Posterior cingulate gyrus (tissue), 11 donors: ENCODE measurements around the gene FANCE.

Source experiments
- DNase-seq, 10 donors: peaks; one replicate each; pipeline versions ENCODE4 v3.0.0 to v3.0.0-alpha.2; 2020 to 2021; ENCODE audit warnings: mixed read lengths in 3 of 10
- intact Hi-C: fragments of 100-400 bp; cut with DNase I; formaldehyde crosslinking; loops from one replicate; pipeline ENCODE4 v1.15.1; 2023

Gene FANCE

GRCh38 chr6:35457907-35458306 is 5.8 kb downstream of the FANCE start:
- intact Hi-C loops: no loop called here
- no peak for DNase-seq

- intact Hi-C loops: no loop called here
- no peak for DNase-seq
These were observed 9.1 kb downstream of the FANCE start for GRCh38 chr6:35461270-35461669.

- DNase-seq: no peak
- intact Hi-C loops: no loop called here
These were observed 11.2 kb downstream of the FANCE start for GRCh38 chr6:35463292-35463691.

GRCh38 chr6:35465646-35466045 is 13.5 kb downstream of the FANCE start:
- DNase-seq: no peak
- intact Hi-C loops: loop anchor here (5.0 kb wide), 1 partner anchor 48 kb away; no protein-coding TSS in a partner anchor

- intact Hi-C loops: loop anchor here (1.0 to 5.0 kb wide), 4 partner anchors 51 to 268 kb away; partner anchors contain the start of genes ARMC12, PPARD and ZNF76
- peak; percentile 93 to 99 (median 96) for DNase-seq
These were observed 16.2 kb downstream of the FANCE start, which contains the start of gene RPL10A for GRCh38 chr6:35468181-35468979. TSS of gene RPL10A (plus strand) at chr6:35468401. CDS start at chr6:35468435, 34 bp downstream.

GRCh38 chr6:35468980-35469750 is 17.0 kb downstream of the FANCE start:
- intact Hi-C loops: loop anchor here (1.0 to 5.0 kb wide), 4 partner anchors 52 to 268 kb away; partner anchors contain the start of genes ARMC12, PPARD and ZNF76
- DNase-seq: peak in 1 of 10 donors; percentile 86

GRCh38 chr6:35469751-35470662 is 17.9 kb downstream of the FANCE start:
- no peak for DNase-seq
- intact Hi-C loops: loop anchor here (2.0 to 5.0 kb wide), 3 partner anchors 53 to 267 kb away; partner anchors contain the start of genes ARMC12 and ZNF76

- DNase-seq: no peak
- intact Hi-C loops: no loop called here
These were observed 18.6 kb downstream of the FANCE start for GRCh38 chr6:35470663-35471120.

- intact Hi-C loops: no loop called here
- DNase-seq: no peak
These were observed 19.8 kb downstream of the FANCE start for GRCh38 chr6:35471836-35472345.

- no peak for DNase-seq
- intact Hi-C loops: no loop called here
These were observed 21.1 kb downstream of the FANCE start for GRCh38 chr6:35473075-35473849.

- no peak for DNase-seq
- intact Hi-C loops: no loop called here
These were observed 21.7 kb downstream of the FANCE start for GRCh38 chr6:35473850-35474130.

GRCh38 chr6:35474131-35474941 is 22.2 kb downstream of the FANCE start:
- intact Hi-C loops: no loop called here
- peak in 1 of 10 donors; percentile 67 for DNase-seq

- intact Hi-C loops: no loop called here
- DNase-seq: peak in 2 of 10 donors; percentile 56 to 63
These were observed 22.9 kb downstream of the FANCE start for GRCh38 chr6:35474942-35475570.

- intact Hi-C loops: no loop called here
- peak in 2 of 10 donors; percentile 48 to 67 for DNase-seq
These were observed 23.4 kb downstream of the FANCE start for GRCh38 chr6:35475573-35475972.

GRCh38 chr6:35476004-35476403 is 23.9 kb downstream of the FANCE start:
- intact Hi-C loops: no loop called here

GRCh38 chr6:35477028-35477427 is 24.9 kb downstream of the FANCE start:
- intact Hi-C loops: no loop called here
- no peak for DNase-seq

More at GRCh38 chr6:35476004-35476403, 23.9 kb downstream of the FANCE start:
- peak in 2 of 10 donors; percentile 68 to 78 for DNase-seq

GRCh38 chr6:35477551-35478179 is 25.5 kb downstream of the FANCE start:
- intact Hi-C loops: no loop called here
- DNase-seq: no peak
